Measurements from ENCODE around the gene ZBTB2.

DNA sequence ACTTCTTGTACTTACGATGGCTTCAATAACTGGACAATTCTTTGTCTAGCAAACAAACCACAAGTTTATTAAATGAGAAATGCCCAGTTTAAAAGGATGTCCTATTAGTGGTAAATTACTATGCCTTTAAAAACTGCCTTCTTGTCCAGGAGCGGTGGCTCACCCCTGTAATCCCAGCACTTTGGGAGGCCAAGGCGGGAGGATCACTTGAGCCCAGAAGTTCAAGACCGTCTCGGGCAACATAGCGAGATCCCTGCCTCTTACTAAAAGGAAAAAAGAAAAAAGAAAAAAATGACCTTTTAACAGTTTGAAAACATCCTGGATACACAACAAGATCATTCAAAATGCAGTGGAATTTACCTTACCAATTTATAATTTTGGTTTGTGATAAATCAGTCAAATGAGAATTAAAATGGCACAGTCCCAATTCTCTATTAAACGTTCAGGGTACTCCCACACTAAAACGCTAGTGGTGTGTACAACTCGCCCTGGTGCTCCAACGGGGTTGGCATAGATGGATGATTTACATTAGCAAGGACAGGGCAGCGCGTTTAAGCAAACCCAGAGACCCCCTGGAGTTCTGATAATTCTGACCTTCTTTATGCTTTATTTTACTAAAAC is 2.3 kb downstream of the ZBTB2 start:
- TF ChIP-seq, protein P1, sequence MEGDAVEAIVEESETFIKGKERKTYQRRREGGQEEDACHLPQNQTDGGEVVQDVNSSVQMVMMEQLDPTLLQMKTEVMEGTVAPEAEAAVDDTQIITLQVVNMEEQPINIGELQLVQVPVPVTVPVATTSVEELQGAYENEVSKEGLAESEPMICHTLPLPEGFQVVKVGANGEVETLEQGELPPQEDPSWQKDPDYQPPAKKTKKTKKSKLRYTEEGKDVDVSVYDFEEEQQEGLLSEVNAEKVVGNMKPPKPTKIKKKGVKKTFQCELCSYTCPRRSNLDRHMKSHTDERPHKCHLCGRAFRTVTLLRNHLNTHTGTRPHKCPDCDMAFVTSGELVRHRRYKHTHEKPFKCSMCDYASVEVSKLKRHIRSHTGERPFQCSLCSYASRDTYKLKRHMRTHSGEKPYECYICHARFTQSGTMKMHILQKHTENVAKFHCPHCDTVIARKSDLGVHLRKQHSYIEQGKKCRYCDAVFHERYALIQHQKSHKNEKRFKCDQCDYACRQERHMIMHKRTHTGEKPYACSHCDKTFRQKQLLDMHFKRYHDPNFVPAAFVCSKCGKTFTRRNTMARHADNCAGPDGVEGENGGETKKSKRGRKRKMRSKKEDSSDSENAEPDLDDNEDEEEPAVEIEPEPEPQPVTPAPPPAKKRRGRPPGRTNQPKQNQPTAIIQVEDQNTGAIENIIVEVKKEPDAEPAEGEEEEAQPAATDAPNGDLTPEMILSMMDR (IDR thresholded peaks at IDR 0.05 in 8 of 11, conservative IDR thresholded peaks at IDR 0.05 in 3 of 11), result no peak
- TF ChIP-seq POLR2A (IDR thresholded peaks at IDR 0.05), result no peak

All from spleen (tissue), 7 donors.